Measurements from ENCODE around the gene REP15. TPM values are rescaled to one million over a fixed set of nuclear protein-coding genes. Genes with fewer than 3 reads are reported as not detected.

REP15 gene
- total RNA-seq, 1 donor from 2014 or later = 5.1 TPM

DNA sequence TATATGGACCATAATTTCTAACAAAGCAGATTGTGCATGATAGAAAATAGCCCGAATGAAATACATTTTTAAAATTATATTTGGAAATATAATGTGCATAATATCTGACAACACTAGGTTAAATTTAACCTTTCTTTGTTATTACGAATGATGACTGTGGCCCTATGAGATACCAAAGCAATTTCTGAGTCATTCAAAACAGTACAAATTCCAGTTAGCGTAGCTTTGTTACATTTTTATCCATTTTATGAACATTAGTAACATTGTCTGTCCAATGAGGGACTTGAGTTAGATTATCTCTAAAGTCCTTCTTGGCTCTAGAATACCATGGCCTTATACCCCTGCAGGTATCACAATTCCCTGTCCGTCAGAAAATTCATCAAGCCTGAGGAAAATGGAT is 39.0 kb upstream of the REP15 start:
- Histone ChIP-seq H3K4me3 (no peak overlapping the region), H3K27ac (no peak overlapping the region), H3K27me3 (ENCODE audit: low read depth) (no peaks in the 10 kb centered on the region), H3K9me3 (no peaks in the 10 kb centered on the region), H3K36me3 (peaks cover 67% of the 10 kb centered on the region), H3K4me1 (no peaks in the 10 kb centered on the region)
- ATAC-seq (no peak), DNase-seq (no peak)
- TF ChIP-seq, protein P1, sequence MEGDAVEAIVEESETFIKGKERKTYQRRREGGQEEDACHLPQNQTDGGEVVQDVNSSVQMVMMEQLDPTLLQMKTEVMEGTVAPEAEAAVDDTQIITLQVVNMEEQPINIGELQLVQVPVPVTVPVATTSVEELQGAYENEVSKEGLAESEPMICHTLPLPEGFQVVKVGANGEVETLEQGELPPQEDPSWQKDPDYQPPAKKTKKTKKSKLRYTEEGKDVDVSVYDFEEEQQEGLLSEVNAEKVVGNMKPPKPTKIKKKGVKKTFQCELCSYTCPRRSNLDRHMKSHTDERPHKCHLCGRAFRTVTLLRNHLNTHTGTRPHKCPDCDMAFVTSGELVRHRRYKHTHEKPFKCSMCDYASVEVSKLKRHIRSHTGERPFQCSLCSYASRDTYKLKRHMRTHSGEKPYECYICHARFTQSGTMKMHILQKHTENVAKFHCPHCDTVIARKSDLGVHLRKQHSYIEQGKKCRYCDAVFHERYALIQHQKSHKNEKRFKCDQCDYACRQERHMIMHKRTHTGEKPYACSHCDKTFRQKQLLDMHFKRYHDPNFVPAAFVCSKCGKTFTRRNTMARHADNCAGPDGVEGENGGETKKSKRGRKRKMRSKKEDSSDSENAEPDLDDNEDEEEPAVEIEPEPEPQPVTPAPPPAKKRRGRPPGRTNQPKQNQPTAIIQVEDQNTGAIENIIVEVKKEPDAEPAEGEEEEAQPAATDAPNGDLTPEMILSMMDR (IDR thresholded peaks at IDR 0.05) = no peak
- intact Hi-C loops (cut with DNase I) = no loop called here

GRCh38 chr12:27665704-27666103 is 30.5 kb upstream of the REP15 start:
- DNase-seq (no peak), ATAC-seq (no peak)
- H3K27ac ChIP-seq = no peak overlapping the region
- no peaks in the 10 kb centered on the region for H3K4me1 ChIP-seq
- intact Hi-C loops (cut with DNase I) = no loop called here
- no peaks in the 10 kb centered on the region for H3K9me3 ChIP-seq
- H3K36me3 ChIP-seq = peaks cover 78% of the 10 kb centered on the region
- H3K27me3 ChIP-seq (ENCODE audit: low read depth) = no peaks in the 10 kb centered on the region
- TF ChIP-seq, protein P1 (IDR thresholded peaks at IDR 0.05) = no peak
- H3K4me3 ChIP-seq = no peak overlapping the region

DNA sequence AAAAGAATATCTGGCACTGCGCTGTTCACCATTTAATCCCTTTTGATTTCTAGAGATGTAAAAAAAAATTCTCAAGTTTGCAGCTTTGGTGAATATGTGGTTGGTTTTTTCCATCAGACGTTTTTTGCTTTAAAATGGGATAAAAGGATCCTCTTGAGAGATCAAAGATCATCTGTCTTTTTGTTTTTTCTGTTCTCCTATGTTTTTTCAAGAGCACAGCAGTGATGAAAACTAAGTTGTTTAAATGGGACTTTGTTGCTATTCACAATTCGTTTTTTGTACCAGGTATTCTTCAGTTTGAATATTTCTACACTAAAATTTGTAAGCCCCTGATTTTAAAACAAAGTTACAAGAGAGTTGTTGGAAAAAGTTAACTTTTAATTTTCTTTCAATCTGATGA is 29.7 kb upstream of the REP15 start:
- no peak for ATAC-seq
- TF ChIP-seq, protein P1 (IDR thresholded peaks at IDR 0.05) = no peak
- no peaks in the 10 kb centered on the region for H3K27me3 ChIP-seq (ENCODE audit: low read depth)
- no peak for DNase-seq
- peaks cover 77% of the 10 kb centered on the region for H3K36me3 ChIP-seq
- intact Hi-C loops (cut with DNase I) = no loop called here
- H3K4me1 ChIP-seq = no peaks in the 10 kb centered on the region
- H3K27ac ChIP-seq = no peak overlapping the region
- H3K9me3 ChIP-seq = no peaks in the 10 kb centered on the region
- no peak overlapping the region for H3K4me3 ChIP-seq

GRCh38 chr12:27667540-27667939 is 28.7 kb upstream of the REP15 start:
- intact Hi-C loops (cut with DNase I) = no loop called here
- DNase-seq (no peak), ATAC-seq (no peak)
- H3K9me3 ChIP-seq = no peaks in the 10 kb centered on the region
- no peaks in the 10 kb centered on the region for H3K4me1 ChIP-seq
- peaks cover 79% of the 10 kb centered on the region for H3K36me3 ChIP-seq
- TF ChIP-seq, protein P1 (IDR thresholded peaks at IDR 0.05) = no peak
- no peaks in the 10 kb centered on the region for H3K27me3 ChIP-seq (ENCODE audit: low read depth)
- no peak overlapping the region for H3K4me3 ChIP-seq
- H3K27ac ChIP-seq = no peak overlapping the region

DNA sequence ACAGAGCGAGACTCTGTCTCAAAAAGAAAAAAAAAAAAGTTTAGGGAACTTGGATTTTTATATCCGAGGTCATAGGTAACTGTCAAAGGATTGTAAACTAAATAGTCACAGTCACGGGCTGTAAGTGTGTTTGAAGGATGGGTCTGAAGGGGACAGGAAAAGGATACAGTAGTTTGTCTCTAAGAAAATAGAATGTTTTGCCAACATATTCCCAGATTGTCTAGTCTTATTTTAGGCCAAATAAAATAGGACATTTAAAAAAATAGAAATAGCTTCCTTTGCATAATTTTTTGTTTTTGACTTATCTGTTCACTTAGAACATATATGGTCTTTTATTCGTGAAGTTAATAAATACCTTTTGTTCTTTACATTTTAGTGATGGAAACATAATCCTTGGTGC is 24.2 kb upstream of the REP15 start:
- Histone ChIP-seq H3K9me3 (no peaks in the 10 kb centered on the region), H3K36me3 (peaks cover 79% of the 10 kb centered on the region), H3K4me1 (no peaks in the 10 kb centered on the region), H3K27ac (no peak overlapping the region), H3K4me3 (no peak overlapping the region), H3K27me3 (ENCODE audit: low read depth) (no peaks in the 10 kb centered on the region)
- DNase-seq = no peak
- intact Hi-C loops (cut with DNase I) = no loop called here
- no peak for ATAC-seq
- TF ChIP-seq, protein P1 (IDR thresholded peaks at IDR 0.05) = no peak

DNA sequence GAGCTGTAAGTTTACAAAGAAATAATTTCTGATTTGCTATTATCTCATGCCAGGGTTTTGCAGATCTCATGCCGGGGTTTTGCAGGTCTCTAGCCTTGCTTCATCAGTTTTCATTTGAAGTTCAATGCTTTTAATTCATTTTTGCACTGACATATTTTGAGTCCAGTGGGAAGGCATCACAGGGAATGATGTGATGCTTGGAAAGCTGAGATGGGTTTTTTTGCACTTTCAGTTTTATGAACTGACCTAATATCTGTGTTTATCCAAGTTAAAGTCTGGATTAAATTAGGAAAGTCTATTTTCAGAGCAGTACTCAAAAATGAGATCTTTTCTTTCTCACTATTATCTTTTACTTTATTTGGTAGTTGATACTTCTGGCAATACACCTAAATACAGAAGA is 23.6 kb upstream of the REP15 start:
- H3K27ac ChIP-seq = no peak overlapping the region
- TF ChIP-seq, protein P1 (IDR thresholded peaks at IDR 0.05) = no peak
- intact Hi-C loops (cut with DNase I) = no loop called here
- H3K9me3 ChIP-seq = no peaks in the 10 kb centered on the region
- ATAC-seq (no peak), DNase-seq (no peak)
- H3K4me1 ChIP-seq = no peaks in the 10 kb centered on the region
- H3K36me3 ChIP-seq = peaks cover 79% of the 10 kb centered on the region
- H3K4me3 ChIP-seq = no peak overlapping the region
- H3K27me3 ChIP-seq (ENCODE audit: low read depth) = no peaks in the 10 kb centered on the region
